Naive thymus-derived CD4-positive, alpha-beta T cell (primary cell): ENCODE results near the gene GNPTG. TPM values are rescaled to one million over a fixed set of nuclear protein-coding genes. Genes with fewer than 3 reads are reported as not detected.

Experiments used
- ATAC-seq: fragments of 150-1000 bp; cut with Tn5 transposase; 2 replicates; pipeline ENCODE4 v1.10.0; 2021; ENCODE audit warnings: mild to moderate bottlenecking, moderate library complexity
- CTCF ChIA-PET: fragments of 350-600 bp; sonication (Branson Sonifier 250); formaldehyde crosslinking; loops from one replicate; lab custom pipeline; 2021; ENCODE audit warnings: antibody characterized with exemption; lab: Charles Lee
- POLR2A ChIA-PET: fragments of 350-600 bp; sonication (Branson Sonifier 250); formaldehyde crosslinking; loops from one replicate; lab custom pipeline; 2021; ENCODE audit warnings: antibody characterized with exemption, inconsistent platforms; lab: Charles Lee
- DNase-seq, 9 donors: peaks; one replicate each; pipeline versions ENCODE4 v3.0.0 to v3.0.0-alpha.2; 2020 to 2022; ENCODE audit warnings: mixed read lengths in 1 of 9
- H3K27ac ChIP-seq: one replicate; pipeline ENCODE4 v1.7.0; 2013; ENCODE audit warnings: mild to moderate bottlenecking, low read depth, low read length, moderate library complexity
- H3K27me3 ChIP-seq, 2 donors: one replicate each; pipeline ENCODE4 v1.7.0; 2013; ENCODE audit warnings: low read length in 2 of 2, mild to moderate bottlenecking in 2 of 2, moderate library complexity in 2 of 2; ENCODE audit not compliant: control insufficient read depth in 2 of 2, insufficient read depth in 2 of 2
- H3K36me3 ChIP-seq, 3 experiments: 1 replicate in 2 of 3; 2 replicates in 1 of 3; pipeline ENCODE4 v1.7.0; 2013; ENCODE audit warnings: low read length in 3 of 3, mild to moderate bottlenecking in 3 of 3, moderate library complexity in 1 of 3; ENCODE audit not compliant: insufficient read depth in 3 of 3, control insufficient read depth in 2 of 3
- H3K4me1 ChIP-seq, 2 donors: one replicate each; pipeline ENCODE4 v1.7.0; 2013; ENCODE audit warnings: low read length in 2 of 2, mild to moderate bottlenecking in 2 of 2, moderate library complexity in 1 of 2; ENCODE audit not compliant: control insufficient read depth in 2 of 2, insufficient read depth in 2 of 2
- H3K4me3 ChIP-seq: 2 replicates; pipeline ENCODE4 v1.7.0; 2013; ENCODE audit warnings: mild to moderate bottlenecking, low read length
- H3K9me3 ChIP-seq, 3 experiments: 1 replicate in 2 of 3; 2 replicates in 1 of 3; pipeline ENCODE4 v1.7.0; 2013; ENCODE audit warnings: low read length in 3 of 3; ENCODE audit not compliant: control insufficient read depth in 2 of 3
- H3K27ac Mint-ChIP-seq, 9 donors: one replicate each; pipeline ENCODE4 v1.8.0; 2020 to 2022; ENCODE audit warnings: mixed read lengths in 9 of 9, mild to moderate bottlenecking in 8 of 9, moderate library complexity in 5 of 9, inconsistent platforms in 2 of 9
- H3K27me3 Mint-ChIP-seq, 5 donors: one replicate each; pipeline ENCODE4 v1.8.0; 2021 to 2022; ENCODE audit warnings: mixed read lengths in 5 of 5, mild to moderate bottlenecking in 1 of 5
- H3K36me3 Mint-ChIP-seq, 5 donors: one replicate each; pipeline ENCODE4 v1.8.0; 2020 to 2022; ENCODE audit warnings: mixed read lengths in 5 of 5, mild to moderate bottlenecking in 3 of 5, inconsistent platforms in 1 of 5
- H3K4me1 Mint-ChIP-seq, 7 donors: one replicate each; pipeline ENCODE4 v1.8.0; 2020 to 2022; ENCODE audit warnings: mixed read lengths in 7 of 7, mild to moderate bottlenecking in 3 of 7, inconsistent platforms in 1 of 7
- H3K4me3 Mint-ChIP-seq, 10 donors: one replicate each; pipeline ENCODE4 v1.8.0; 2020 to 2022; ENCODE audit warnings: mild to moderate bottlenecking in 10 of 10, mixed read lengths in 10 of 10, moderate library complexity in 6 of 10, inconsistent platforms in 2 of 10
- H3K9me3 Mint-ChIP-seq, 11 donors: one replicate each; pipeline ENCODE4 v1.8.0; 2020 to 2022; ENCODE audit warnings: mixed read lengths in 11 of 11, mild to moderate bottlenecking in 4 of 11, inconsistent platforms in 1 of 11, moderate library complexity in 1 of 11
- intact Hi-C, 2 donors: fragments of 100-400 bp; cut with micrococcal nuclease; formaldehyde crosslinking; loops; one replicate each; pipeline ENCODE4 v1.15.1; 2023
- polyA plus RNA-seq, 2 donors: library from polyadenylated mRNA; unstranded; fragments of 300-500 nt; fragmentation: Illumina TruSeq; gene quantifications; one replicate each; pipeline ENCODE4 v1.2.3, GENCODE V29; 2021
- total RNA-seq, 6 experiments: library from RNA in 5 of 6; stranded (reverse) in 5 of 6; gene quantifications; 1 replicate in 5 of 6; 2 replicates in 1 of 6; pipeline ENCODE4 v1.2.3 and lab custom pipeline; 2021 to 2026

The GNPTG gene
- total and polyA plus RNA-seq, 7 experiments from 2014 or later = 37.9 to 57.7 (median 48.6) TPM

DNA sequence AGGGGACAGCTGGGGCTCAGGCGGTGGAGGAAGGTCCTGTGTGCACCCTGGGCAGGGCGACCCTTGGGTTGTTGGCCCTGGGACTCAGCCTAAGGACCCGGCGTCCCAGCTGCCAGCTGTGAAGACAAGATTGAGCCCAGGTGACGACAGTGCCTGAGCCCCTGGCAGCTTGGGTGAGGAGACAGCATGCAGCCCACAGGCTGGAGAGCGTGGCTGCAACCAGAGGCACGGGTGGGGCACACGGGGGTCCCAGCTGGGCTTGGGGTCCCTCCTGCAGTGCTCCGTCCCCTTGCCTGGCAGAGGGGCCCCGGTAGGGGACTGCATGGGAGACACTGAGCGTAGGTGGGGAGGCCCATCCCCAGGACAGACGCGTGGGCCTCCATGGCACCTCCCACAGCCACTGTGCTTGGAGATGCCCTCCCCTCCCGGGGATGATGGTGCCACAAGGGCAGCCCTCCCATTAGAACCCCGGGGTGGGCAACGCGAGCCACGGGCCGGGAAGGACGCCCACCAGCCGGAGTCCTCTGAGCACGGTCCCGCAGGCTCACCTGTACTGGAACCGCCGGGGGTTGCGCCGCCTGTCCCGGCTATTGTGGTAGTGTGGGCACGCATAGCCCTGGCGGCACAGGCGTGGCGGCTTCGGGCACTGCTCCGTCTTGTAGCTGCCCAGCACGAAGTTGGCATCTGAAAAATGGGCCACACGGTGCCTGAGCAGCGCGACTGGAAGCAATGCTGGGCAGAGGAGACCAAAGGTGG, 47.3 kb downstream of the GNPTG start:
- intact Hi-C loops = no loop called here
- Histone ChIP-seq H3K9me3 (no peaks in the 10 kb centered on the region), H3K4me3 (no peak overlapping the region), H3K4me1 (no peaks in the 10 kb centered on the region), H3K27me3 (no peaks in the 10 kb centered on the region), H3K36me3 (peaks cover 0 to 81% (median 18%) of the 10 kb centered on the region in 3 experiments), H3K27ac (no peak overlapping the region)
- Mint-ChIP-seq H3K36me3 (peaks cover 0 to 28% (median 5%) of the 10 kb centered on the region in 5 donors), H3K4me3 (no peak overlapping the region), H3K4me1 (peaks cover 0 to 7% (median 4%) of the 10 kb centered on the region in 7 donors), H3K27ac (peak overlapping the region in 1 of 9 donors; percentile 56), H3K9me3 (peaks cover 0 to 2% (median 0%) of the 10 kb centered on the region in 11 donors), H3K27me3 (no peaks in the 10 kb centered on the region)
- ATAC-seq = no peak
- DNase-seq = no peak
- CTCF ChIA-PET = no interaction called here
- POLR2A ChIA-PET = interaction anchor here (0.7 kb wide), 1 partner anchor 87 kb away, joined by 3 read pairs; no protein-coding TSS in a partner anchor

DNA sequence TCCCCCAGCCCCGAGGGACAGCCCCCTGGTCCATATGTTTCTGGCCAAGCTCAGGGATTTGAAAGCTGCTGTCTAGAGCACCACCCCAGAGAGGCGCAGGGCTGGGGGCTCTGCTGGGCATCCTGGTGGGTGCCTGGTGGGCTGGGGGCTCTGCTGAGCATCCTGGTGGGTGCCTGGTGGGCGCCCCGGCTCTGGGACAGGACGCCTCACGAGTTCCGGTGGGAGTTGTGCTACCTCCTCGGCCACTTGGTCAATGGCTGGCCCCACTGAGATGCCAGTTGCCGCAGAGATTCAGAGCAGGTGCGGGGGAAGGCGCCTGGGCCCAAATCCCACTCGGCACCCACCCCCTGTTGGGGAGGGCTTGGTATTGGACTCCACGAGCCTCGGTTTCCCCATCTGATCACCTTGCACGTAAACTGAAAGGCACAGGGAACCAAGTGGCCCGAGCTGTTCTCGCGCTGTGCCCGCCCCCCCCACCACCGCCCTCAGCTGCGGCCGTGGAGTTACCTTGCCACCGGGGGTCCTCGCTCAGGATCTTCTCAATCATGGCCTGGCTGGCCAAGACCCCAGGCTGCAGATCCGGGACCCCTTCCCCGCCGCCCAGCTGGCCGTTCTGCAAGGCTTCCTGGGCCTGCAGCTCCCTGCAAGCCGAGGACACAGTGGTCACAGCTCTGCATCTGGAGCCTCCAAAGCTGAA, 49.5 kb downstream of the GNPTG start:
- Mint-ChIP-seq H3K27ac (no peak overlapping the region), H3K4me3 (no peak overlapping the region), H3K27me3 (no peaks in the 10 kb centered on the region), H3K36me3 (peaks cover 0 to 27% (median 5%) of the 10 kb centered on the region in 5 donors), H3K9me3 (peaks cover 0 to 2% (median 0%) of the 10 kb centered on the region in 11 donors), H3K4me1 (peaks cover 0 to 17% (median 12%) of the 10 kb centered on the region in 7 donors)
- no peaks in the 10 kb centered on the region for H3K4me1 ChIP-seq
- H3K36me3 ChIP-seq = peaks cover 0 to 75% (median 21%) of the 10 kb centered on the region in 3 experiments
- intact Hi-C loops = no loop called here
- DNase-seq (no peak), ATAC-seq (no peak)
- no peak overlapping the region for H3K4me3 ChIP-seq
- H3K27ac ChIP-seq = no peak overlapping the region
- H3K27me3 ChIP-seq = no peaks in the 10 kb centered on the region
- no peaks in the 10 kb centered on the region for H3K9me3 ChIP-seq
- POLR2A ChIA-PET = interaction anchor here (0.9 kb wide), 1 partner anchor 13 kb away, joined by 3 read pairs; the partner anchor contains the start of gene UNKL
- CTCF ChIA-PET = no interaction called here

DNA sequence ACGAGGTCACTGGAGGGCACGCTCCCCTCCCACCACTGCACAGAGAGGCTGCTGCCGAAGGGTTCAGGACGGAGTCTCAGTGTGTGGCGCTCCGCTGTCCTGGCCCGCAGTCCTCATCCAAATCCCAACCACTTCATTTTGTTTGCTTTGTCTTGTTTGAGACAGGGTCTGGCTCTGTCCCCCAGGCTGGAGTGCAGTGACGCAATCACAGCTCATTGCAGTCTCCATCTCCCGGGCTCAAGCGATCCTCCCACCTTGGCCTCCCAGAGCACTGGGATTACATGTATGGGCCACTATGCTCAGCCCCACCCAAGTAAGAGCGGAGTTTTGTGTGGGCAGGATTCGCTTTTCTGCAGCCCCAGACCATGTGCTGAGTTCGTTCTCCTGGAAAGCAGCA, 50.0 kb downstream of the GNPTG start:
- Mint-ChIP-seq H3K27me3 (no peaks in the 10 kb centered on the region), H3K4me3 (no peak overlapping the region), H3K27ac (peak overlapping the region in 1 of 9 donors; percentile 58), H3K4me1 (peaks cover 0 to 17% (median 12%) of the 10 kb centered on the region in 7 donors), H3K9me3 (no peaks in the 10 kb centered on the region), H3K36me3 (peaks cover 0 to 26% (median 5%) of the 10 kb centered on the region in 5 donors)
- Histone ChIP-seq H3K27ac (no peak overlapping the region), H3K9me3 (no peaks in the 10 kb centered on the region), H3K4me3 (no peak overlapping the region), H3K4me1 (no peaks in the 10 kb centered on the region), H3K36me3 (peaks cover 0 to 78% (median 21%) of the 10 kb centered on the region in 3 experiments), H3K27me3 (no peaks in the 10 kb centered on the region)
- ATAC-seq (no peak), DNase-seq (no peak)
- intact Hi-C loops = no loop called here
- POLR2A ChIA-PET = interaction anchor here (0.9 to 1.2 kb wide), 2 partner anchors 13 to 19 kb away, joined by 3 read pairs; partner anchors contain the start of genes UNKL and UQCC4
- CTCF ChIA-PET = no interaction called here

DNA sequence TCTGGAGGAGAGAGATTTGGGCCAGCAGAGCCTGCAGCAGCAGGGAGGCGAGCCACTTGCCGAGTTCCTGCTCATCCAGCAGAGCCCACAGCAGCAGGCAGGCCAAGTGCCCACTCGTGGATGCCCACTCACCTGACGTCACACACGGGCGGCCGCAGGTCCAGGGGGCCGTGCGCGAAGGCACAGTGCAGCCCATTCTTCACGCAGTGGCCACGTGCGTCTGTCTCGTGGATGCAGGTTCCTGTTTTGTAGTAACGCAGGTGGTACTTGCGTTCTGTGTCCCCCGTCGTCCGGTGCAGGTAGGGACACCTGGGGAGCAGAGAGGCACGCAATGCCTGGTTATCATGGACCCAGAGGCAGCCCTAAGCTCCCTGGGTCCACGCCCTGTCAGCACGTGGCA, 51.3 kb downstream of the GNPTG start:
- peak overlapping the region in 1 of 9 donors; percentile 21 for H3K27ac Mint-ChIP-seq
- ChIA-PET POLR2A (interaction anchor here (1.2 kb wide), 1 partner anchor 18 kb away, joined by 3 read pairs; the partner anchor contains the start of gene UQCC4), CTCF (no interaction called here)
- no peaks in the 10 kb centered on the region for H3K9me3 Mint-ChIP-seq
- no peak overlapping the region for H3K4me3 ChIP-seq
- peaks cover 0 to 5% of the 10 kb centered on the region in 2 donors for H3K4me1 ChIP-seq
- intact Hi-C loops = no loop called here
- H3K27me3 ChIP-seq = no peaks in the 10 kb centered on the region
- no peaks in the 10 kb centered on the region for H3K9me3 ChIP-seq
- H3K27ac ChIP-seq = no peak overlapping the region
- H3K36me3 ChIP-seq = peaks cover 0 to 79% (median 20%) of the 10 kb centered on the region in 3 experiments
- H3K4me1 Mint-ChIP-seq = peaks cover 0 to 26% (median 22%) of the 10 kb centered on the region in 7 donors
- peaks cover 0 to 24% (median 5%) of the 10 kb centered on the region in 5 donors for H3K36me3 Mint-ChIP-seq
- DNase-seq (no peak), ATAC-seq (no peak)
- peak overlapping the region in 1 of 10 donors; percentile 26 for H3K4me3 Mint-ChIP-seq
- H3K27me3 Mint-ChIP-seq = no peaks in the 10 kb centered on the region

DNA sequence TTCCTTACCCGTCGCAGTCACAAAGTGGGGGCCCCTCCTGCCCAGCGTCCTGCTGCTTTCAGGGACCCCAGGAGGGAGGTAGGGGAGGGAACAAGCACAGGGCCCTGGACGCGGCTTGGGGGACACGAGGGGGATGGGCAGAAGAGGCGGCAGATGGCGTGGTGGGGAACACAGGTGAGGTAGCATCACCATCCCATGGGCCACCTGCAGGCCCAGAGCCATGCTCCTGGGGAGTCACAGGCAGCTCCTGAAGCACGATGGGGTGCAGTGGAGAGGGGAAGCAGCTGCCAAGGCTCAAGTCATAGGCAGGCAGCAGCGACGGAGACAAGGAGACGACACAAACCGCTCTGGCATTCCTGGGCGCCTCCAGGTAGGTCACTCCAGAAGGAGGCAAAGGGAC, 52.0 kb downstream of the GNPTG start:
- peaks cover 5% of the 10 kb centered on the region in 2 donors for H3K4me1 ChIP-seq
- intact Hi-C loops = no loop called here
- ChIA-PET POLR2A (no interaction called here), CTCF (no interaction called here)
- H3K27me3 Mint-ChIP-seq = no peaks in the 10 kb centered on the region
- peaks cover 0 to 33% (median 25%) of the 10 kb centered on the region in 7 donors for H3K4me1 Mint-ChIP-seq
- no peak overlapping the region for H3K27ac Mint-ChIP-seq
- DNase-seq (no peak), ATAC-seq (no peak)
- H3K4me3 Mint-ChIP-seq = peak overlapping the region in 1 of 10 donors; percentile 2
- no peak overlapping the region for H3K27ac ChIP-seq
- no peaks in the 10 kb centered on the region for H3K9me3 ChIP-seq
- H3K9me3 Mint-ChIP-seq = no peaks in the 10 kb centered on the region
- peaks cover 0 to 20% (median 5%) of the 10 kb centered on the region in 5 donors for H3K36me3 Mint-ChIP-seq
- no peak overlapping the region for H3K4me3 ChIP-seq
- peaks cover 0 to 72% (median 13%) of the 10 kb centered on the region in 3 experiments for H3K36me3 ChIP-seq
- H3K27me3 ChIP-seq = no peaks in the 10 kb centered on the region

DNA sequence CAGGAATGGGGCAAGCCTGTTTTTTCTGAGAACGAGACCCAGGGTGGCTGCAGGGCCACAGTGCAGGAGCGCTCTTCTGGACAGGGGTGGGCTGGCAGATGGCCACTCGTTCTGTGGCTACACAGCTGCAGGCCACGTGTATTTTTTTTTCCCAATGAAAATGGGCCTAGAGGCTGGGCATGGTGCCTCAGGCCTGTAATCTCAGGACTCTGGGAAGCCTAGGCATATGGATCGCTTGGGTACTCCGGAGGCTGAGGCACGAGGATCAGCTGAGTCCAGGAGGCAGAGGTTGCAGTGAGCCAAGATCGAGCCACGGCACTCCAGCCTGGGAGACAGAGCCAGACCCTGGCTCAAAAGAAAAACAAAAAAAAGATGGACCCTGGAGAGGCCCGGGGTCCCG, 56.0 kb downstream of the GNPTG start:
- Mint-ChIP-seq H3K9me3 (no peaks in the 10 kb centered on the region), H3K4me3 (peak overlapping the region; percentile 34 to 85 (median 71)), H3K27ac (peak overlapping the region in 6 of 9 donors; percentile 52 to 73 (median 64)), H3K4me1 (peaks cover 0 to 58% (median 33%) of the 10 kb centered on the region in 7 donors), H3K36me3 (peaks cover 0 to 11% (median 8%) of the 10 kb centered on the region in 5 donors), H3K27me3 (no peaks in the 10 kb centered on the region)
- no peak for DNase-seq
- ChIA-PET POLR2A (interaction anchor here (0.6 to 2.2 kb wide), 6 partner anchors 10 to 1656 kb away, joined by 3 to 8 read pairs (median 4); partner anchors contain the start of gene UQCC4), CTCF (interaction anchor here (0.7 to 1.1 kb wide), 4 partner anchors 13 to 1329 kb away, joined by 3 to 5 read pairs (median 3); partner anchors contain the start of gene UQCC4)
- Histone ChIP-seq H3K4me1 (peaks cover 5% of the 10 kb centered on the region in 2 donors), H3K27me3 (no peaks in the 10 kb centered on the region), H3K9me3 (no peaks in the 10 kb centered on the region), H3K4me3 (no peak overlapping the region), H3K36me3 (peaks cover 0 to 59% (median 6%) of the 10 kb centered on the region in 3 experiments), H3K27ac (peak overlapping the region; percentile 54)
- intact Hi-C loops = loop anchor here (1.0 to 5.0 kb wide), 3 partner anchors 28 to 56 kb away; partner anchors contain the start of genes GNPTG (in 1 of the 2) and TSR3 (in 1 of the 2)
- ATAC-seq = no peak
